Iris pigment epithelial cell (primary cell): Measurements from ENCODE around the gene IL12RB1.
"Not testable (repeated sequence)": the region's sequence is repeated elsewhere in the genome, so short reads cannot be mapped to it uniquely, and the experiment has no call there.

Experiments used
- DNase-seq: peaks from one replicate; pipeline ENCODE4 v3.0.0-alpha.2; 2011; ENCODE audit warnings: low read depth

Gene IL12RB1

GRCh38 chr19:18045307-18046050 is 41.3 kb downstream of the IL12RB1 start:
- DNase-seq: no peak

GRCh38 chr19:18044825-18045304 is 41.9 kb downstream of the IL12RB1 start:
- peak; percentile 85 for DNase-seq

- no peak for DNase-seq
Observed at GRCh38 chr19:18043676-18044075, 43.1 kb downstream of the IL12RB1 start.

GRCh38 chr19:18041054-18041453 is 45.7 kb downstream of the IL12RB1 start:
- DNase-seq: no peak

GRCh38 chr19:18032102-18032501 is 54.6 kb downstream of the IL12RB1 start:
- DNase-seq: not testable (repeated sequence)

GRCh38 chr19:18031401-18031800 is 55.3 kb downstream of the IL12RB1 start:
- not testable (repeated sequence) for DNase-seq

GRCh38 chr19:18029617-18030338 is 57.0 kb downstream of the IL12RB1 start:
- peak; percentile 29 for DNase-seq

- no peak for DNase-seq
Observed at GRCh38 chr19:18027151-18027550, 59.6 kb downstream of the IL12RB1 start.

- peak; percentile 88 for DNase-seq
Observed at GRCh38 chr19:18023622-18024251, 63.0 kb downstream of the IL12RB1 start.

- peak; percentile 95 for DNase-seq
Observed at GRCh38 chr19:18021121-18021755, 65.5 kb downstream of the IL12RB1 start.

GRCh38 chr19:18020212-18021085 is 66.3 kb downstream of the IL12RB1 start:
- DNase-seq: peak; percentile 60

GRCh38 chr19:18017275-18018083 is 69.3 kb downstream of the IL12RB1 start:
- DNase-seq: no peak

GRCh38 chr19:18016209-18016910 is 70.4 kb downstream of the IL12RB1 start:
- DNase-seq: no peak

GRCh38 chr19:18014197-18014596 is 72.5 kb downstream of the IL12RB1 start:
- no peak for DNase-seq

GRCh38 chr19:18013210-18014111 is 73.3 kb downstream of the IL12RB1 start:
- no peak for DNase-seq

GRCh38 chr19:18010149-18010548 is 76.6 kb downstream of the IL12RB1 start:
- DNase-seq: no peak

GRCh38 chr19:18009412-18010066 is 77.2 kb downstream of the IL12RB1 start:
- no peak for DNase-seq
